SH-SY5Y (cell line): ENCODE data around the gene TRNAU1AP.

Experiments used
- GATA2 ChIP-seq: IDR thresholded peaks from 2 replicates; pipeline ENCODE4 v1.6.1; 2011; ENCODE audit warnings: mild to moderate bottlenecking, low read depth, low read length
- GATA3 ChIP-seq: IDR thresholded peaks from 2 replicates; pipeline ENCODE4 v1.6.1; 2011; ENCODE audit warnings: low read depth, mild to moderate bottlenecking, low read length, moderate library complexity

GRCh38 chr1:28505406-28506187 is 47.3 kb upstream of the TRNAU1AP start, which contains the start of gene RCC1:
- TF ChIP-seq GATA3 (no peak), GATA2 (no peak)
